Panc1 (cell line): ENCODE results near the gene KCNJ14.

Experiments used
- POLR2AphosphoS5 ChIP-seq: IDR thresholded peaks from 2 replicates; pipeline ENCODE4 v1.6.1; 2012; ENCODE audit warnings: mild to moderate bottlenecking, low read depth, low read length, moderate library complexity
- TF ChIP-seq, protein P1 (sequence below): fragments of 450-650 bp; IDR thresholded peaks from 2 replicates; pipeline ENCODE4 v1.5.1; 2017; ENCODE audit warnings: mild to moderate bottlenecking
- TF ChIP-seq, protein P2 (sequence below), 2 experiments: IDR thresholded peaks; 2 replicates each; pipeline ENCODE4 v1.6.1; 2011 to 2012; ENCODE audit warnings: low read depth in 2 of 2, control low read depth in 1 of 2, low read length in 1 of 2, mild to moderate bottlenecking in 1 of 2, moderate library complexity in 1 of 2; ENCODE audit not compliant: insufficient read depth in 1 of 2

DNA sequence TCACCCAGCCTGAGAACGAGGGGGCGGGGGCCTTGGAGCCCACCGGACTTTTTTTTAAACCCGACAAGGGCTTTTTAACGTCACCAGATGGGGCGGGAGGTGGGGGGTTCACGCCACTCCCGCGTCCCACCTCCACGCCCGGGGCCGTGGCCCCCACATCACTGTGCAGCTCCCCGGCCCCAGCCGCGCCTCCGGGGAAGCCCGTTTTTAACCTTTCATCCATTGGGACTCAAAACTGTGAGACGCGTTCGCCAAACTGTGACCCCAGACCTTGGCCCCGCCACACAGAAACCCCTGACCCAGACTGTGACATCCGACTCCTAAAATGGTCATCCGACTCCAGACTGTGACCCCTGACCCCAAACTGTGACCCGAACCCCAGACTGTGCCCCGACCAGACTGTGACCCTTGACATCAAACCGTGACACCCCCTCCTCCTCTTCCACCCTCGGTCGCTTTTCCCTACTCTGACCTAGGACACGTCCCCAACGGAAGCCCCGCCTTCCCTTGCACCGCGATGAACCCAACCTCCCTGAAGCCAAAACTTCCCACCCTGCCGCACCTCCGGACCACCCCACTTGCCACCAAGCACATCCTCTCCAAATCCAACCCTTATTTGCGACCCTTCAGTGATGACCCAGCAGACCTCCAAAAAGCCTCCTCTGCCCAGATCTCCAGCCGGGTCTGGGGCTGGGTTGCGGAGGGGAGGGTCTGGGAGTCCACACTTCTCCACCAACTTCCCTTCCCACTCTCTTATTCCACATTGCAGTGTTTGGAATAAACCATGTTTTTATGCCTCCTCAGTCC is 11.0 kb upstream of the KCNJ14 start:
- TF ChIP-seq, protein P1, sequence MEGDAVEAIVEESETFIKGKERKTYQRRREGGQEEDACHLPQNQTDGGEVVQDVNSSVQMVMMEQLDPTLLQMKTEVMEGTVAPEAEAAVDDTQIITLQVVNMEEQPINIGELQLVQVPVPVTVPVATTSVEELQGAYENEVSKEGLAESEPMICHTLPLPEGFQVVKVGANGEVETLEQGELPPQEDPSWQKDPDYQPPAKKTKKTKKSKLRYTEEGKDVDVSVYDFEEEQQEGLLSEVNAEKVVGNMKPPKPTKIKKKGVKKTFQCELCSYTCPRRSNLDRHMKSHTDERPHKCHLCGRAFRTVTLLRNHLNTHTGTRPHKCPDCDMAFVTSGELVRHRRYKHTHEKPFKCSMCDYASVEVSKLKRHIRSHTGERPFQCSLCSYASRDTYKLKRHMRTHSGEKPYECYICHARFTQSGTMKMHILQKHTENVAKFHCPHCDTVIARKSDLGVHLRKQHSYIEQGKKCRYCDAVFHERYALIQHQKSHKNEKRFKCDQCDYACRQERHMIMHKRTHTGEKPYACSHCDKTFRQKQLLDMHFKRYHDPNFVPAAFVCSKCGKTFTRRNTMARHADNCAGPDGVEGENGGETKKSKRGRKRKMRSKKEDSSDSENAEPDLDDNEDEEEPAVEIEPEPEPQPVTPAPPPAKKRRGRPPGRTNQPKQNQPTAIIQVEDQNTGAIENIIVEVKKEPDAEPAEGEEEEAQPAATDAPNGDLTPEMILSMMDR, result no peak
- TF ChIP-seq, protein P2, sequence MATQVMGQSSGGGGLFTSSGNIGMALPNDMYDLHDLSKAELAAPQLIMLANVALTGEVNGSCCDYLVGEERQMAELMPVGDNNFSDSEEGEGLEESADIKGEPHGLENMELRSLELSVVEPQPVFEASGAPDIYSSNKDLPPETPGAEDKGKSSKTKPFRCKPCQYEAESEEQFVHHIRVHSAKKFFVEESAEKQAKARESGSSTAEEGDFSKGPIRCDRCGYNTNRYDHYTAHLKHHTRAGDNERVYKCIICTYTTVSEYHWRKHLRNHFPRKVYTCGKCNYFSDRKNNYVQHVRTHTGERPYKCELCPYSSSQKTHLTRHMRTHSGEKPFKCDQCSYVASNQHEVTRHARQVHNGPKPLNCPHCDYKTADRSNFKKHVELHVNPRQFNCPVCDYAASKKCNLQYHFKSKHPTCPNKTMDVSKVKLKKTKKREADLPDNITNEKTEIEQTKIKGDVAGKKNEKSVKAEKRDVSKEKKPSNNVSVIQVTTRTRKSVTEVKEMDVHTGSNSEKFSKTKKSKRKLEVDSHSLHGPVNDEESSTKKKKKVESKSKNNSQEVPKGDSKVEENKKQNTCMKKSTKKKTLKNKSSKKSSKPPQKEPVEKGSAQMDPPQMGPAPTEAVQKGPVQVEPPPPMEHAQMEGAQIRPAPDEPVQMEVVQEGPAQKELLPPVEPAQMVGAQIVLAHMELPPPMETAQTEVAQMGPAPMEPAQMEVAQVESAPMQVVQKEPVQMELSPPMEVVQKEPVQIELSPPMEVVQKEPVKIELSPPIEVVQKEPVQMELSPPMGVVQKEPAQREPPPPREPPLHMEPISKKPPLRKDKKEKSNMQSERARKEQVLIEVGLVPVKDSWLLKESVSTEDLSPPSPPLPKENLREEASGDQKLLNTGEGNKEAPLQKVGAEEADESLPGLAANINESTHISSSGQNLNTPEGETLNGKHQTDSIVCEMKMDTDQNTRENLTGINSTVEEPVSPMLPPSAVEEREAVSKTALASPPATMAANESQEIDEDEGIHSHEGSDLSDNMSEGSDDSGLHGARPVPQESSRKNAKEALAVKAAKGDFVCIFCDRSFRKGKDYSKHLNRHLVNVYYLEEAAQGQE (IDR thresholded peaks at IDR 0.05; ENCODE audit: insufficient read depth in 1 of 2, low read depth in 2 of 2, low read length in 1 of 2), result no peak
- TF ChIP-seq POLR2AphosphoS5, result no peak
